COR-L47 (cell line): ENCODE measurements around the gene NR3C2.
"Not testable (repeated sequence)": the region's sequence is repeated elsewhere in the genome, so short reads cannot be mapped to it uniquely, and the experiment has no call there.

Experiments
- DNase-seq: peaks from one replicate; lab custom pipeline; 2025; lab: John Stamatoyannopoulos, UW

Gene NR3C2

GRCh38 chr4:148109216-148109615 lies 333.0 kb downstream of the NR3C2 start:
- DNase-seq, result no peak

- no peak for DNase-seq
Measured at GRCh38 chr4:148108766-148109165, 333.4 kb downstream of the NR3C2 start.

DNA sequence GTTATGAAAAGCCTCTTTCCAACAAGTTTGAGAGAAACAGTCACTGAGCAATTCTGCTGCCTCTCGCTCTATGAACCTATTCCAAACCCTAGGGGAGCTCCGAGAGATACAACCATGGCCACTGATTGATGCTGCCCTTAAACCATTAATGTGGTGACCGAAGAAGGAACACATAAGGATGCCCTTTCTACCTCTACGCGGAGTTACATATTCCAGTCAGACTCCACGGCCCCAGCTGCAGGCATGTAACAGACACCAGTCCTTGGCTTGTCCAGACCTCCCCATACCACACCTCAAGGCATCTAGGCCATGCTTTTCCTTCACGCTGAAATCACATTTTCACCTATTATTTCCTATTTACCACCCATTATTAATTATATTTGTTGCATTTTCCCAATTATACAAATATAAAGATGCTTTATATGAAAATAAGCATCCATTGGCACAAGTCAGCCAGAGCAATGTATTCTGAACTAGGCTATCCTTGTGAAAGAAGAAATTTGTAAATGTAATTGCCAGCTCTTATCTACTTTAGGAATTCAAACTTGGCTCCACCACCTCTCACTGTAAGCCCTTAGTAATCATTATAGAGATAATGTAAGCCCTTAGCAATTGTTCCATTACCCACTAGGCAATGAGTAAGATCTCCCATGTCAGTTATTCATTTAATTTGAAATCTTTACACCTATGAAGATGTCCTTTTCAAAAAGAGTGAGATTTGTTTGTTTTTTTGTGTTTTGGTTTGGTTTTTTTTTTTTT lies 338.4 kb downstream of the NR3C2 start:
- no peak for DNase-seq

DNA sequence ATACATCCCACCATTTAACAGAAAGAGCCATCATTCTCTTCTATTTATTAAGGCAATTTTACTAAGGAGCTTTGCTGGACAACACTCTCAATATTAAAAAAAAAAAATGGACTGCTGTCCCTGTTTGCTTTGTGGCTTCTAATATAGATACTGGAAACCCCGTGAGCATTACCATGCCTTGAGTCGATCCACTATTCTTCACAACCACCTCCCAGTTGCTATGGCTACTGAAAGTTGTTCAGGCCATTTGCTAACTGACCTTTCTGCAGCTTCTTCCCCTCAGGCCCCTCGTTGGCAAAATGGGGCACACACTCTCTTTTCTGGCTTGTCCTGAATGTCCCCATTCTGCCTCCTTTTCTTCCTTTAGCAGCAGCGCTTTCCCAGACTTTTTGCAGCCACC lies 340.4 kb downstream of the NR3C2 start:
- DNase-seq, result no peak

GRCh38 chr4:148101235-148101634 lies 341.0 kb downstream of the NR3C2 start:
- DNase-seq, result no peak

DNA sequence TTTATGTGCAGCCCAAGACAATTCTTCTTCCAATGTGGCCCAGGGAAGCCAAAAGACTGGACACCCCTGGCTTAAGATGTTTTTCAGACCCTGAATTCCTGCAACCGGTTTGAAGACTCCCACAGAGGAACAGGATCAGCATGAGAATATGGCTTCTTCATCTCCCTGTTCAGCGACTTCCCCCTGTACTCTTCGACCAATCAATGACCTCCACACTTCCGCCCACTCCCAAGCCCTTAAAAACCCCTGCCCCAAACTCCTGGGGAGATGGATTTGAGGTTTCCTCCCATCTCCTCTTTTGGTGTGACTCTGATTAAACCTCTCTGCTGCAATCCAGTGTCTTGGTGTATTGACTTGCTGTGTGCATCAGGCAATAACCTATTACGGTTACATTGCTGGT lies 344.4 kb downstream of the NR3C2 start:
- no peak for DNase-seq

DNA sequence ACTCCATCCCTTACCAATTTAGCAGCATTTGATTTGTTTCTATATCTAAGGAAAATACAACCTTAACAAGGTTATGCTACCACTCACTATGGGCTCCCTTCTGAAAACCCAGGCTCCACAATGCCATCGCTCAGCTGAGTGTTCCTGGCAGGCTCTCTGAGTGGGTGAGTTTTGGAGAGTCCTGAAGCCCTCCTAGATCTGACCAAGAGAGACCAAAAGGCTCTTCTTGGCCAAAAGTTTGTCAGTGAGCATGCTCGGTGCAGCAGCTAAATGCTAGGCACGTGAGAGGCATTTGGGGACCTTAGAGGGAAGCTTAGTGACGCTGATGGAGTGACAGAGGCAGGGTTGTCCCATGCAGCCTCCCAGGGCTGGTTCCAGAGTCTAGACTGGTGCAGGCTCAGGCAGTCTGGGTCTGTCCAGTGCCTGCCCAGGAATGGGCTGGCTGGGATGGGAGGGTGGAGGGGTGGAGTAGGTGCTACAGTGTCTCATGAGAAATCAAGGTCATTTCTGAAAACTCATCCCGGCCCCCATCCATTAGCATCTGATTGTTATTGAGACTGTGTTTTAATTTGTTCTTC lies 346.8 kb downstream of the NR3C2 start:
- no peak for DNase-seq

DNA sequence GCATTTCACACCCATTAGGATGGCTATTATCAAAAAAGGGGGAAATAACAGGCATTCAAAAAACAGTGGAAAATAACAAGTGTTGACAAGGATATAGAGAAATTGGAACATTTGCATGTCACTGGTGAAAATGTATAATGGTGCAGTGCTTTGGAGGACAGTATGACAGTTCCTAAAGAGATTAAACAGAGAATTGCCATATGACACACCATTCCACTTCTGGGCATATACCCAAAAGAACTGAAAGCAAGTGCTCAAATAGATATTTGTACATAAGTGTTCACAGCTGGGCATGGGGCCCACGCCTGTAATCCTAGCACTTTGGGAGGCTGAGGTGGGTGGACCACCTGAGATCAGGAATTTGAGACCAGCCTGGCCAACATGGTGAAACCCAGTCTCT lies 348.1 kb downstream of the NR3C2 start:
- DNase-seq, result no peak

DNA sequence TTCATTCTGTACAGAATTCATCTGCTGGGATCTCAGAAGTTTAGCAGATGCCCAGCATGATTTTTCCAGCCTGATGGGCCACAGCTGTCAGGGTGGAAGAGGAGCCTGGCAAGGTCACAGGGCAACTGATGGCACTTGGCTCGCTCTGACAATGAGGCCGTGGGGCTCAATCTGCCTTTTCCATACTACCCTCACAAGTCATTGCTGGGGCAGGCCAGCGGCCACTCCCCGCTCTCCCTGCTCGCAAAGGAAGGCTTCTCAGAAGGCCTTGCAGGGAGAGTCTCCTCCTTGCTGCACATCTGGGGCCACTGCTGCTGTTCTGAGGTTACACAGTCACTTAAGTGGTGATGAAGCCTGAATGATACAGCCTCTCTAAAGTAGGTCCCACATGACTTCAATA lies 349.1 kb downstream of the NR3C2 start:
- no peak for DNase-seq

DNA sequence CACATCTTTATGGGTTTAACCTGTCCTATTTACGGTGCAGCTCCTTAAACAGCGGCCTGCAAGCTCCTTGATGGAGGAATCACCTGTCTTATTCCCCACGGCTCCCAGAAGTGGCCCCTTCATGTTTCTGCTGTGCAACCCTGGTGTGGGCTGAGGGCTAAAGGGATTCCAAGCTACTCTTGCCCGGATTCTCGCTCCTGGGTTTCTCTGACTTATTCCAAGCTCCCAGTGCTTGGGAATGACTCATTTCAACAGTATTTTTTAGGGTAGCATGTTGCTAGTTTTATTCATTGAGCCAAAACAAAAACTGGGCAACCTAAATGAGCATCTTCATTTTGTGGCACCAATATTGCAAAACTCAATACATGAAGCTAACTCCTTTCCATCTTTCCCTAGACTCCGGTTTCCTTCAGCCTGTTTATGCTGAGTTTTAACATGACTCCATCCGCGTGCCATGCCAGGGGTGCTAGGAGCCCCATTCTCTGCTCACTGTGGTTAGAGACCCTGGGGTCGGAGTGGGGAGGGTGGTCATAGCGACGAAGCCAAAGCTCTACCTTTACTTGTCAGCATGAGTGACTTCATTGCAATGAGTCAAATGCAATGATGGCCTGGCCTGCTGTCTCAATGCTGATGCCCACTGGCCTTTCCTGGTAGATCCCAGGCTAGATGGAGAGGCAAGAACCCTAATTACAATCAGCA lies 349.7 kb downstream of the NR3C2 start:
- no peak for DNase-seq

DNA sequence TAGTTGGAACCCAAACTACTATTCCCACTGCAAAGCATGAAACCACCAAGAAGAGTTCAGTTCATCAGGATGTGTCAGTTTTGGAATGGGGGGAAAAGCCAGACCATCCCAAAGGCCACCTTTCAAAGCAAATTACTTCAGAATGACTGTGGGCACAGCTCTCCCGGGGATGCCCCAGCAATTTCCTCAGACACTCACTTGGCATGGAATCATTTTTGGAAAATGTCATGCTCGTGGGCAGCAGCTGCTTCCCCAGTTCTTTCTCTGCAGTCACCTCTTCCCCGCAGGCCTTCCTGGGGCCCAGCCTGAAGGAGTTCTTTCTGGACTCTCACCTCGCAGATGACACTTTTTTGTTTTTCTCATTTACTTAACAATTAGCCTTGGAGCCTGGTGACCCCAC lies 350.3 kb downstream of the NR3C2 start:
- DNase-seq, result no peak

DNA sequence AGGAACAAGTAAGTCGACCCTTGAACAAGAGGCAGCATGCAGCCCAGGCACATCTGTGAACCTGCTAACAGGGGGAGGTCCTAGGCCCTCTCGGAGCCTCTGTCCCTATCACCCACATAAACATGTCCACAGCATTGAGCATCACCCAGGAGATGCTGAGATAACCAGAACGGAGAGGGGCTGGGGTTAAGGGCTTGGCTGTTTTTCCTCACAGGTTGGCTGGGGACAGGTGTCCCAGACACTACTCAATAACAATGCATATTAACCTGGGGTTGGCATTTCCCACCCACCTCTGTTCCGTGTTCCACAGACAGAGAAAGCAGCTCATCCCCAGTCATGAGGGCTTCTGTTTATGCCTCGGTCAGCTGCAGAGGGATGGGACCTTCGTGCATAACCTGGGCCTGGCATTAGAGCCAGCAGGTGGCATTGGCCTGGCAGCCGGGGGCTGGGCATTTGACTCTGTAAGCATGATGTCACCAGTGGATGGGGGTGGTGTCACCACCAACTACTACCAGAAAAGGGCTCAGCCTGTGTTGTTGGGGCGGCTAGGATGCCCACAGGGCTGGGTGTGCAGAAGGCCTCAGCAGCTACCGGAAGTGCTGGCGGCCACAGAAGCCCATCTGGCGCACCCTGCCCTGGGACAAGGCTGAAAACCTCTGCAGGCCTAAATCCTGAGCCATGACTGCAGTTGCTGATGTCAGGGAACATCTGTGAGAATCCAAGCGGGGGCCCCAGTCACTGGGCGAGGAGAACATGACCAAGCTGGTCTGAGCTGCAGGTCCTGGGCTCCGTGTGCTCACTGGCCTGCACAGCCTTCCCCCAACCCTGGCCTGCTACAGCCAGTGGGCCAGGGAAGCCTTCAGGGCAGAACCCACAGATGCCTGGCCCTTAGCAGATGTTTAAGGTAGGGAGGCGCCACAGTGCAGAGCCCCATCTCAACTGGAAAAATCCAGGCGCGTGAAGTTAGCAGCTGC lies 351.4 kb downstream of the NR3C2 start:
- no peak for DNase-seq

DNA sequence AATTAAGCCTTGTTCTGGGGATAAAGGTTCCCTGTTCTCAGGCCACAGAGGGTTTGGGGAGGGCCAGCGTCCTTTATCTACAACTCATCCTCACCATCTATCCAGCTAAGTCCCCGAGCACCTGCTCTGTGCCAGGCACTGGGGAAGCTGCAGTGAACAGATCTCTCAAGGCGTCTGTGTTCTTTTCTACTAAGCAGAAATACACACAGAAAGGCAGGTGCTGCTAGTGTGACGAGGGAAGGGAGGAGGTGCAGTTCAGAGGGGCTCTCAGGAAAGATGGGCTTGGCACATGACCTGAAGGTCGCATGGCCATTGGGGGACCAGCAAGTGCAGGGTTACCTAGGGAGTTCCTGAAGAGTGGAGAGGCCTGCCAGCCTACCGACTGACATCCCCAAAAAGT lies 352.2 kb downstream of the NR3C2 start:
- DNase-seq, result no peak

DNA sequence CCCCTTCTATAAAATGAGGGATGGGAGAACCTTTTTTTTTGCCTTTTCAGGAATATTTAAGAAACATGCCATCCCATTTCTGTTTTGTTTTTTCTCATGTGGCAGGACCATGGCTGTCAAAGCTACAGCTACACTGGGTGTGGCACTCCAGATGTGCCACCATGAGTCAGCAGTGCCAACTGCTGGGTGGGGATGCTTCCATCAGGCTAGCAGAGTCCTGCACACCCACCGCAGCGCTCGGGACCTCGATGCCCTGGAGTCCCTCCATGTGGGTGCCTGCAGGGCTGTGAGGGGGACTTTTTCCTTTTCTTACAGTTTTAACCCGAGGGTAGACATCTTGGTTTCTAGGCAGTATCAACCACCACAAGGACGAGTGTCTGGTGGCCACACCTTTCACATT lies 352.6 kb downstream of the NR3C2 start:
- DNase-seq, result no peak

GRCh38 chr4:148083073-148083472 lies 359.1 kb downstream of the NR3C2 start:
- DNase-seq, result not testable (repeated sequence)

DNA sequence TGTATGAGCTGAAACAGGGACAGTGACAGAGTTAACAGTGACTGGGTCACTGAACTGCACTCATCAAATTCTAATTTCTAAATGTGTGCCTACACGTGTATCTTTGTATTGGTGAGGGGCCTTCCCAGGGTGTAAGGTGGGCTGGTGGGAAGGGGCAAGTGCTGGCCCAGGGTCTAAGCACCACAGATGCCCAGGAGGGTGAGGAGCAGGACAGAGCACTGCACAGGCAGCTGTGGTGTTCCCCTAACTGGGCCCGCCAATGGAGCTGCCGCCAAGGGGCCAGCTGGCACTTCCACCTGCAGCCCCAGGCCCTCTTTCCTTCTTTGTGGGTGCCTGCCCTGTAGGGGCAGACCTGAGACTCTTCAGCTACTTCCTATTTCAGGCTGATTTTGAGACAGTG lies 360.5 kb downstream of the NR3C2 start:
- DNase-seq, result no peak

GRCh38 chr4:148081267-148081666 lies 360.9 kb downstream of the NR3C2 start:
- no peak for DNase-seq

- no peak for DNase-seq
Measured at GRCh38 chr4:148079961-148080360, 362.3 kb downstream of the NR3C2 start.

DNA sequence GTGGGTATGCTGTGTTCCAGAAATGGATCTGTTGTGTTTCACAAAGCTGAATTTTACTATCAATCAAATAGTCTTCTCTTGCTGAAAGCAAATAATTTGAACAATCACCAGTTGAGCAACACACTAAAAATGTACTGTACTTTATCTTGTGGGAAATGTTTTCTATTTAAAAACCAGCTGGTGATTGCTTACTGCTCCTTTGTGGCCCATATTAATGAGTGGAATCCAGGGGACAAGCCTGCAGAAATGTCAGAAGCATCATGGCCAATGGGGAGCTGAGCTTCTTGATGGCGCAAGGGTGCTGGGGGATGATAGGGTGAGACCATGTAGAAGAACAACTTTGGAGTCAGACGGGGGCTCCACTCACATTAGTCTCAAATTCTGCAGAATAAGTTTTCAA lies 364.2 kb downstream of the NR3C2 start:
- no peak for DNase-seq

- no peak for DNase-seq
Measured at GRCh38 chr4:148077581-148077980, 364.6 kb downstream of the NR3C2 start.

DNA sequence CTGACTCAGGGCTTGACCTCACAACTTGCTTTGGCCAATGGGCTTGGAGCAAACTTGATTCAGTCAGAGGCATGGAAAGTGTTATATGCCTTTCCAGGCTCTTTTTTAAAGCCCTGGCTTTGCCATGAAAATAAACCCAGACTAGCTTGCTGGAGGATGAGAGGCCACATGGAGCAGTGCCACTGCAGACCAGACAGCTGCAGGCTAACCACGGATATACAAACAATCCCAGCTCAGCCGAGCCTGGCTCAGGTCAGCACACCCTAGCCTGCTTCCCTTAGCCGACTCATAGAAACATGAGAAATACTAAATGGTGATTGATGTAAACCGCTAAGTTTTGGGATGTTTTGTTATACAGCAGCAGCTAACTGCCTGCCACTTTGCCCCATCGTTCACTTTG lies 365.2 kb downstream of the NR3C2 start:
- no peak for DNase-seq

- no peak for DNase-seq
Measured at GRCh38 chr4:148075438-148075837, 366.8 kb downstream of the NR3C2 start.
